Naive thymus-derived CD4-positive, alpha-beta T cell (primary cell): Measurements from ENCODE around the gene STK36. TPM values are rescaled to one million over a fixed set of nuclear protein-coding genes. Genes with fewer than 3 reads are reported as not detected.

ENCODE experiments used
- ATAC-seq: fragments of 150-1000 bp; cut with Tn5 transposase; 2 replicates; pipeline ENCODE4 v1.10.0; 2021; ENCODE audit warnings: mild to moderate bottlenecking, moderate library complexity
- CTCF ChIA-PET: fragments of 350-600 bp; sonication (Branson Sonifier 250); formaldehyde crosslinking; loops from one replicate; lab custom pipeline; 2021; ENCODE audit warnings: antibody characterized with exemption; lab: Charles Lee
- POLR2A ChIA-PET: fragments of 350-600 bp; sonication (Branson Sonifier 250); formaldehyde crosslinking; loops from one replicate; lab custom pipeline; 2021; ENCODE audit warnings: antibody characterized with exemption, inconsistent platforms; lab: Charles Lee
- DNase-seq, 9 donors: peaks; one replicate each; pipeline versions ENCODE4 v3.0.0 to v3.0.0-alpha.2; 2020 to 2022; ENCODE audit warnings: mixed read lengths in 1 of 9
- H3K27ac ChIP-seq: one replicate; pipeline ENCODE4 v1.7.0; 2013; ENCODE audit warnings: mild to moderate bottlenecking, low read depth, low read length, moderate library complexity
- H3K27me3 ChIP-seq, 2 donors: one replicate each; pipeline ENCODE4 v1.7.0; 2013; ENCODE audit warnings: low read length in 2 of 2, mild to moderate bottlenecking in 2 of 2, moderate library complexity in 2 of 2; ENCODE audit not compliant: control insufficient read depth in 2 of 2, insufficient read depth in 2 of 2
- H3K36me3 ChIP-seq, 3 experiments: 1 replicate in 2 of 3; 2 replicates in 1 of 3; pipeline ENCODE4 v1.7.0; 2013; ENCODE audit warnings: low read length in 3 of 3, mild to moderate bottlenecking in 3 of 3, moderate library complexity in 1 of 3; ENCODE audit not compliant: insufficient read depth in 3 of 3, control insufficient read depth in 2 of 3
- H3K4me1 ChIP-seq, 2 donors: one replicate each; pipeline ENCODE4 v1.7.0; 2013; ENCODE audit warnings: low read length in 2 of 2, mild to moderate bottlenecking in 2 of 2, moderate library complexity in 1 of 2; ENCODE audit not compliant: control insufficient read depth in 2 of 2, insufficient read depth in 2 of 2
- H3K4me3 ChIP-seq: 2 replicates; pipeline ENCODE4 v1.7.0; 2013; ENCODE audit warnings: mild to moderate bottlenecking, low read length
- H3K9me3 ChIP-seq, 3 experiments: 1 replicate in 2 of 3; 2 replicates in 1 of 3; pipeline ENCODE4 v1.7.0; 2013; ENCODE audit warnings: low read length in 3 of 3; ENCODE audit not compliant: control insufficient read depth in 2 of 3
- H3K27ac Mint-ChIP-seq, 9 donors: one replicate each; pipeline ENCODE4 v1.8.0; 2020 to 2022; ENCODE audit warnings: mixed read lengths in 9 of 9, mild to moderate bottlenecking in 8 of 9, moderate library complexity in 5 of 9, inconsistent platforms in 2 of 9
- H3K27me3 Mint-ChIP-seq, 5 donors: one replicate each; pipeline ENCODE4 v1.8.0; 2021 to 2022; ENCODE audit warnings: mixed read lengths in 5 of 5, mild to moderate bottlenecking in 1 of 5
- H3K36me3 Mint-ChIP-seq, 5 donors: one replicate each; pipeline ENCODE4 v1.8.0; 2020 to 2022; ENCODE audit warnings: mixed read lengths in 5 of 5, mild to moderate bottlenecking in 3 of 5, inconsistent platforms in 1 of 5
- H3K4me1 Mint-ChIP-seq, 7 donors: one replicate each; pipeline ENCODE4 v1.8.0; 2020 to 2022; ENCODE audit warnings: mixed read lengths in 7 of 7, mild to moderate bottlenecking in 3 of 7, inconsistent platforms in 1 of 7
- H3K4me3 Mint-ChIP-seq, 10 donors: one replicate each; pipeline ENCODE4 v1.8.0; 2020 to 2022; ENCODE audit warnings: mild to moderate bottlenecking in 10 of 10, mixed read lengths in 10 of 10, moderate library complexity in 6 of 10, inconsistent platforms in 2 of 10
- H3K9me3 Mint-ChIP-seq, 11 donors: one replicate each; pipeline ENCODE4 v1.8.0; 2020 to 2022; ENCODE audit warnings: mixed read lengths in 11 of 11, mild to moderate bottlenecking in 4 of 11, inconsistent platforms in 1 of 11, moderate library complexity in 1 of 11
- intact Hi-C, 2 donors: fragments of 100-400 bp; cut with micrococcal nuclease; formaldehyde crosslinking; loops; one replicate each; pipeline ENCODE4 v1.15.1; 2023
- polyA plus RNA-seq, 2 donors: library from polyadenylated mRNA; unstranded; fragments of 300-500 nt; fragmentation: Illumina TruSeq; gene quantifications; one replicate each; pipeline ENCODE4 v1.2.3, GENCODE V29; 2021
- total RNA-seq, 6 experiments: library from RNA in 5 of 6; stranded (reverse) in 5 of 6; gene quantifications; 1 replicate in 5 of 6; 2 replicates in 1 of 6; pipeline ENCODE4 v1.2.3 and lab custom pipeline; 2021 to 2026

STK36 gene
- total and polyA plus RNA-seq, 7 experiments from 2014 or later, result 2.6 to 28.1 (median 19.0) TPM

DNA sequence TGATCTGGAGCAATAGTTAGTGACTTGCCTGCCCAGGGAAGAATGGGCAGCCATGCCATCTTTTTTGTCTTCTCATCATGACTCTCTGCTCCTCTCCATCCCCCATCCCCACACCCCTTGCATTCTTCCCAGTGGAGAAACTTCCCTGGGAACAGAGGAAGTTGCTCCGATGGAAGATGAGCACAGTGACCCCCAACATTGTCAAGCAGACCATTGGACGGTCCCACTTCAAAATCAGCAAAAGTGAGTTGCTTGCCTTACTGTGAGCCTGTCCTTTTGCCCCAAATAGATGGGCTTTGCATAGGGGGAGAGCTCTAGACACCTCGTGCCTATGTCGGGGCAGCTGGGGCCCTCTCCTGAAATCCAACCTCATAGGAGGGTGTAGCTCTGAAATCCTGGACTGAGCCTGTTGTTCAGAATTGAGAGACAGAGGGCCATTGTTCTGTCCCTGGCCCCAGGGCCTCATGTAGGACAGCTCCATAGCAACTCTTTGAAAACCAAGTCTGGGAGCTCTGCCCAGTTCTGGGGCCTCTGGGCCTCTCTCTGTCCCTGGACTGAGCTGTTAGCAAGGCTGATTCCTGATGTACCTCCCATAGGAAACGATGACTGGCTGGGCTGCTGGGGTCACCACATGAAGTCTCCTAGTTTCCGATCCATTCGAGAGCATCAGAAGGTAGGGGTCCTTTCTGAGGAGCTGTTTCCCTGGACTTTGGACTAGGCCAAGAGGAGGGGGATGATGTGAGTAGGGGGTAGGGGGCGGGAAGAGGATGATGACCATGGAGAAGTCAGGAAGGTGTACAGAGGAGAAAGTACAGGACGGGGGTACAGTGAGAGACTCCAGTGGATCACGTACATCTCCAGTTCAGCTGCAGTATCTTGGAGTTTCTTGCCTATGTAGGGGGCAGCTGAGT is 73.9 kb downstream of the STK36 start:
- H3K4me1 Mint-ChIP-seq, result peaks cover 0 to 6% (median 0%) of the 10 kb centered on the region in 7 donors
- POLR2A ChIA-PET, result no interaction called here
- no peaks in the 10 kb centered on the region for H3K27me3 ChIP-seq
- no peaks in the 10 kb centered on the region for H3K4me1 ChIP-seq
- no peaks in the 10 kb centered on the region for H3K9me3 Mint-ChIP-seq
- H3K4me3 ChIP-seq, result no peak overlapping the region
- CTCF ChIA-PET, result no interaction called here
- ATAC-seq (no peak), DNase-seq (no peak)
- no peaks in the 10 kb centered on the region for H3K9me3 ChIP-seq
- H3K27ac ChIP-seq, result no peak overlapping the region
- H3K4me3 Mint-ChIP-seq, result no peak overlapping the region
- no peak overlapping the region for H3K27ac Mint-ChIP-seq
- H3K36me3 ChIP-seq, result peaks cover 5 to 64% (median 20%) of the 10 kb centered on the region in 3 experiments
- no peaks in the 10 kb centered on the region for H3K27me3 Mint-ChIP-seq
- H3K36me3 Mint-ChIP-seq, result peaks cover 15 to 77% (median 48%) of the 10 kb centered on the region in 5 donors
- intact Hi-C loops, result no loop called here

DNA sequence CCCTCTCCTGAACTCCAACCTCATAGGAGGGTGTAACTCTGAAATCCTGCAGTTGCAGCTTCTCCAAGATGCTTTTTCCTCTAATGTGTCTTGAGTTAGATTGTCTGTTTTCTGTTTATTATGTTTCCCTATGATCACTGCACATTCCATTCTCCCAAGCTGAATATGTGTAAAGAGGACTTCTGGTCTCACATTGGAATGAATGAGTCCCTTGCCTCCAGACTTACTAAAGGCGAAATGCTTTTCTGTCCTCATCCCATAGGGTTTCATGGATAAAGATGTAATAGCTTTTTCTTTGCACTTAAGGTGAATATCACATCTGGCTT is 74.5 kb downstream of the STK36 start:
- no peaks in the 10 kb centered on the region for H3K9me3 ChIP-seq
- Mint-ChIP-seq H3K4me3 (no peak overlapping the region), H3K4me1 (peaks cover 0 to 6% (median 0%) of the 10 kb centered on the region in 7 donors), H3K27ac (no peak overlapping the region), H3K36me3 (peaks cover 15 to 79% (median 54%) of the 10 kb centered on the region in 5 donors), H3K9me3 (no peaks in the 10 kb centered on the region), H3K27me3 (no peaks in the 10 kb centered on the region)
- no peak for DNase-seq
- ATAC-seq, result no peak
- H3K4me1 ChIP-seq, result no peaks in the 10 kb centered on the region
- ChIA-PET POLR2A (no interaction called here), CTCF (no interaction called here)
- no peak overlapping the region for H3K4me3 ChIP-seq
- no peak overlapping the region for H3K27ac ChIP-seq
- intact Hi-C loops, result no loop called here
- H3K36me3 ChIP-seq, result peaks cover 5 to 67% (median 15%) of the 10 kb centered on the region in 3 experiments
- H3K27me3 ChIP-seq, result no peaks in the 10 kb centered on the region

GRCh38 chr2:218746960-218747359 is 75.1 kb downstream of the STK36 start:
- no peak overlapping the region for H3K27ac Mint-ChIP-seq
- CTCF ChIA-PET, result no interaction called here

GRCh38 chr2:218748741-218749441 is 77.0 kb downstream of the STK36 start:
- H3K4me1 ChIP-seq, result no peaks in the 10 kb centered on the region
- no peak overlapping the region for H3K4me3 ChIP-seq
- no peak overlapping the region for H3K4me3 Mint-ChIP-seq
- CTCF ChIA-PET, result no interaction called here
- H3K27ac Mint-ChIP-seq, result no peak overlapping the region
- H3K36me3 Mint-ChIP-seq, result peaks cover 29 to 89% (median 64%) of the 10 kb centered on the region in 5 donors
- H3K27me3 ChIP-seq, result no peaks in the 10 kb centered on the region
- intact Hi-C loops, result no loop called here
- DNase-seq (no peak), ATAC-seq (no peak)
- no peaks in the 10 kb centered on the region for H3K9me3 Mint-ChIP-seq
- H3K9me3 ChIP-seq, result no peaks in the 10 kb centered on the region
- peaks cover 5 to 90% (median 15%) of the 10 kb centered on the region in 3 experiments for H3K36me3 ChIP-seq
- H3K4me1 Mint-ChIP-seq, result peaks cover 0 to 6% (median 0%) of the 10 kb centered on the region in 7 donors
- no peaks in the 10 kb centered on the region for H3K27me3 Mint-ChIP-seq
- POLR2A ChIA-PET, result no interaction called here
- no peak overlapping the region for H3K27ac ChIP-seq

More at GRCh38 chr2:218746960-218747359, 75.1 kb downstream of the STK36 start:
- no peak for DNase-seq
- intact Hi-C loops, result no loop called here
- Mint-ChIP-seq H3K4me3 (no peak overlapping the region), H3K9me3 (no peaks in the 10 kb centered on the region), H3K4me1 (peaks cover 0 to 6% (median 0%) of the 10 kb centered on the region in 7 donors), H3K27me3 (no peaks in the 10 kb centered on the region), H3K36me3 (peaks cover 15 to 82% (median 57%) of the 10 kb centered on the region in 5 donors)
- Histone ChIP-seq H3K4me1 (no peaks in the 10 kb centered on the region), H3K4me3 (no peak overlapping the region), H3K27ac (no peak overlapping the region), H3K9me3 (no peaks in the 10 kb centered on the region), H3K36me3 (peaks cover 5 to 70% (median 15%) of the 10 kb centered on the region in 3 experiments), H3K27me3 (no peaks in the 10 kb centered on the region)
- ATAC-seq, result no peak
- POLR2A ChIA-PET, result no interaction called here

Other genes with a start within 250 kb of the STK36 start
- gene USP37, start 103.7 kb upstream of the STK36 start, total RNA-seq, result 10 to 100 TPM; 16.6 to 36.3 (median 28.1) TPM
- gene USP37, start 103.7 kb upstream of the STK36 start, polyA plus RNA-seq, result 10 to 100 TPM; 10.1 to 15.1 TPM
- 10 to 100 TPM; 44.7 to 99.6 (median 53.8) TPM for gene CNOT9, start 103.2 kb upstream of the STK36 start, total RNA-seq
- gene CNOT9, start 103.2 kb upstream of the STK36 start, polyA plus RNA-seq, result 10 to 100 TPM; 13.7 to 22.9 TPM
- gene PLCD4, start 64.2 kb upstream of the STK36 start, total RNA-seq, result 1 to 10 TPM in 2 of 5 experiments, under 1 TPM in 3; 0.45 to 1.7 (median 0.60) TPM
- gene PLCD4, start 64.2 kb upstream of the STK36 start, polyA plus RNA-seq, result under 1 TPM; 0.15 to 0.30 TPM
- 10 to 100 TPM; 38.7 to 49.8 (median 40.8) TPM for gene ZNF142, start 12.5 kb upstream of the STK36 start, total RNA-seq
- 10 to 100 TPM in 1 of 2 donors, 1 to 10 TPM in 1; 6.0 to 14.3 TPM for gene ZNF142, start 12.5 kb upstream of the STK36 start, polyA plus RNA-seq
- 10 to 100 TPM; 21.4 to 62.0 (median 49.0) TPM for gene BCS1L, start 12.4 kb upstream of the STK36 start, total RNA-seq
- gene BCS1L, start 12.4 kb upstream of the STK36 start, polyA plus RNA-seq, result 10 to 100 TPM; 15.5 to 21.2 TPM
- 10 to 100 TPM; 12.6 to 33.4 (median 28.3) TPM for gene RNF25, start 84 bp upstream of the STK36 start, total RNA-seq
- gene RNF25, start 84 bp upstream of the STK36 start, polyA plus RNA-seq, result 10 to 100 TPM; 17.4 to 29.5 TPM
- 10 to 100 TPM; 18.7 to 35.8 (median 21.2) TPM for gene TTLL4, start 38.7 kb downstream of the STK36 start, total RNA-seq
- 1 to 10 TPM; 3.6 to 9.8 TPM for gene TTLL4, start 38.7 kb downstream of the STK36 start, polyA plus RNA-seq
- 10 to 100 TPM in 1 of 5 experiments, 1 to 10 TPM in 3, under 1 TPM in 1; 0.19 to 10.6 (median 3.9) TPM for gene CYP27A1, start 110.1 kb downstream of the STK36 start, total RNA-seq
- gene CYP27A1, start 110.1 kb downstream of the STK36 start, polyA plus RNA-seq, result under 1 TPM in 1 of 2 donors, not detected in 1; 0.09 TPM
- gene PRKAG3, start 159.7 kb downstream of the STK36 start, total RNA-seq, result not detected
- not detected for gene PRKAG3, start 159.7 kb downstream of the STK36 start, polyA plus RNA-seq
- under 1 TPM in 1 of 5 experiments, not detected in 4; 0.22 TPM for gene WNT6, start 187.7 kb downstream of the STK36 start, total RNA-seq
- under 1 TPM in 1 of 2 donors, not detected in 1; 0.11 TPM for gene WNT6, start 187.7 kb downstream of the STK36 start, polyA plus RNA-seq
- 1 to 10 TPM in 4 of 5 experiments, under 1 TPM in 1; 0.19 to 4.2 (median 3.0) TPM for gene WNT10A, start 208.8 kb downstream of the STK36 start, total RNA-seq
- gene WNT10A, start 208.8 kb downstream of the STK36 start, polyA plus RNA-seq, result 1 to 10 TPM in 1 of 2 donors, under 1 TPM in 1; 0.61 to 1.2 TPM